Astrocyte of the spinal cord (primary cell): ENCODE results near the gene ITGB3BP.

Experiments
- DNase-seq: peaks from one replicate; pipeline ENCODE4 v3.0.0; 2011; ENCODE audit warnings: low read depth, low spot score
- H3K4me3 ChIP-seq: 2 replicates; pipeline ENCODE4 v1.5.1; 2011; ENCODE audit warnings: low read depth, mild to moderate bottlenecking, low read length, moderate library complexity
- in situ Hi-C: cut with HindIII; loops from 2 replicates; pipeline ENCODE4 v1.10.0; 2017; ENCODE audit warnings: low sequenced_read_pairs
- TF ChIP-seq, protein P1 (sequence below): IDR thresholded peaks from 2 replicates; pipeline ENCODE4 v1.5.1; 2012; ENCODE audit warnings: low read depth, mild to moderate bottlenecking, low read length, inconsistent platforms

ITGB3BP gene

DNA sequence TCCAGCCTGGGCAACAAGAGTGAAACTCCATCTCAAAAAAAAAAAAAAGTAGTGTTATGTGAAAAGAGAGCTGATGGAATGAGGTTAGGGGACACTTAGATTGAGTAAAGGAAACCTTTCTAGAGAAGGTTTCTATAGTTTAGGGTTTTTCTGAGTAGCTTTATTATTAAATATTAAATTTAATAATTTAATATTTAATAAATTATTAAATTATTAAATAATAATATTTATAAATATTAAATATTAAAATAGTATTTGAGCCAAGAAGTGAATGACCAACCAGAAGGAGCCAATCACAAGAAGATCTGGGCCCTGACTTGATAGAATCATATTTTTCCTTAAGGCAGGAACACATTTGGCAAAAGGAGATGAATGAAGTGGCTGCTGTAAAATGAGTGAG, 104.9 kb downstream of the ITGB3BP start:
- in situ Hi-C loops: no loop called here
- no peak for DNase-seq
- TF ChIP-seq, protein P1, sequence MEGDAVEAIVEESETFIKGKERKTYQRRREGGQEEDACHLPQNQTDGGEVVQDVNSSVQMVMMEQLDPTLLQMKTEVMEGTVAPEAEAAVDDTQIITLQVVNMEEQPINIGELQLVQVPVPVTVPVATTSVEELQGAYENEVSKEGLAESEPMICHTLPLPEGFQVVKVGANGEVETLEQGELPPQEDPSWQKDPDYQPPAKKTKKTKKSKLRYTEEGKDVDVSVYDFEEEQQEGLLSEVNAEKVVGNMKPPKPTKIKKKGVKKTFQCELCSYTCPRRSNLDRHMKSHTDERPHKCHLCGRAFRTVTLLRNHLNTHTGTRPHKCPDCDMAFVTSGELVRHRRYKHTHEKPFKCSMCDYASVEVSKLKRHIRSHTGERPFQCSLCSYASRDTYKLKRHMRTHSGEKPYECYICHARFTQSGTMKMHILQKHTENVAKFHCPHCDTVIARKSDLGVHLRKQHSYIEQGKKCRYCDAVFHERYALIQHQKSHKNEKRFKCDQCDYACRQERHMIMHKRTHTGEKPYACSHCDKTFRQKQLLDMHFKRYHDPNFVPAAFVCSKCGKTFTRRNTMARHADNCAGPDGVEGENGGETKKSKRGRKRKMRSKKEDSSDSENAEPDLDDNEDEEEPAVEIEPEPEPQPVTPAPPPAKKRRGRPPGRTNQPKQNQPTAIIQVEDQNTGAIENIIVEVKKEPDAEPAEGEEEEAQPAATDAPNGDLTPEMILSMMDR: no peak
- no peak overlapping the region for H3K4me3 ChIP-seq

DNA sequence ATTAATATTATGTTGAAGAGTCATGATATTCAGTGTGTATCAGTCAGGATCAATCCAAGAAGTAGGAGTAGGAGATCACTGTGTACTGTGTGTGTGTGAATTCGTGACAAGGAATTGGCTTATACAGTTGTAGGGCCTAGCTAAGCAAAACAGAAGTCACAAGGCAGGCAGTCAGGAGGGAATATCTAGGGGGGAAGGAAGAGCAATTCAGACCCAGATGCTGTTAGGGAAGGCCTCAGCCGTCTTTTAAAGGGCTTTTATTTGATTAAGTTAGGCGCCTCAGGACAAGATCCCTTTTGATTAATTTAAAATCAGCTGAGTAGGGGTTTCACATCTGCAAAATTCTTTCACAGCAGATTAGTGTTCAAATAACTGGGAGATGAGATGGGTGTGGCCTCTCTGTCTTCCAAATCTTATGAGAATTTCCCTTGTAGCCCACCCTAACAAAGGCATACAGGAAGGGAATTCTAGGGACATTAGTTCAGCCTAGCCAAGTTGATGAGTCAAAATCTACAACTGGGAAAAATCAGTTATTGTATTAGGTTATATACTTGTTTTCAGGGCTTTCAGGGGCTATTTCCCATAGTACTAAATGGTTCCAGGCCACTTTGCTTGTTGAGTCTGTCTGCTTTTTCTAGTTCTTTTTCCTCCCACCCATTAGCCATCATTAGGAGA, 108.2 kb downstream of the ITGB3BP start:
- no peak for DNase-seq
- TF ChIP-seq, protein P1: no peak
- H3K4me3 ChIP-seq: no peak overlapping the region
- in situ Hi-C loops: no loop called here

DNA sequence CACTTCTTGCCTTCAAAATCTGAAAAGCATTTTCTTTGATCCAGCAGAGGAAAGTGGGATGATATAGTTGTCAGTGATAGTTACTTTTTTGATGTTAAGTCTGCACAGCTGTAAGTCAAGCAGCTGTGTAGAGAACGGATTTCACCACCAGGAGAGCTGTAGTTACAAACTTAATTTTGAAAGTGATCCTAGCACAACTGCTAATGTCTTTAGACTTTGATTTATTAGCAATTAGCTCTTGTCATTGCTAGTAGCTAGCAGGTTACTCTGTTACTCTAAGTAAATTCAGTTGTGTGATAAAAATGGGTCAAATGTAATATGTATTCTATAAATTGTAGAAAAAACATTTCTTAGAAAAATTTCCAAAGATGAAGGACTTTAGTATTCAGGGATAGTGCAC, 109.6 kb downstream of the ITGB3BP start:
- in situ Hi-C loops: no loop called here
- H3K4me3 ChIP-seq: no peak overlapping the region
- TF ChIP-seq, protein P1: no peak
- DNase-seq: no peak

DNA sequence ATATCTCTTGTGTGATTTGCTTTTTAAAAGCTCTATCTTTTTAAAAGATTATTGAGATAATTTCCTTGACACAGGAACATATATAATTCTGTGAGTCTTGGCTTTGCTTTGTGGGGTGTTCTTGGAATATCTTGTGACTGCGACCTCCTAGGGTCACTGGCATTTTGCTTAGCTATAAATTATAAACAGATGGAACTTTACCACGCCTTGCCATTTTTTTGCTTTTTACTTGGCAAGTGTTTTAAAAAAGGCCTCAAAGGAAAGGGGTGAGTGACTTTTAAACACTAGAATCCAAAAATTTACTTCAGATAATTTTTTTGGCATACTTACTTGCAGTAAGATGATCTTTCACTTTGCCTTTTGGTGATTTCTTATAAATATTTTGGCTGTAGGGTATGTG, 112.0 kb downstream of the ITGB3BP start:
- no peak overlapping the region for H3K4me3 ChIP-seq
- no peak for DNase-seq
- TF ChIP-seq, protein P1: no peak
- in situ Hi-C loops: no loop called here

DNA sequence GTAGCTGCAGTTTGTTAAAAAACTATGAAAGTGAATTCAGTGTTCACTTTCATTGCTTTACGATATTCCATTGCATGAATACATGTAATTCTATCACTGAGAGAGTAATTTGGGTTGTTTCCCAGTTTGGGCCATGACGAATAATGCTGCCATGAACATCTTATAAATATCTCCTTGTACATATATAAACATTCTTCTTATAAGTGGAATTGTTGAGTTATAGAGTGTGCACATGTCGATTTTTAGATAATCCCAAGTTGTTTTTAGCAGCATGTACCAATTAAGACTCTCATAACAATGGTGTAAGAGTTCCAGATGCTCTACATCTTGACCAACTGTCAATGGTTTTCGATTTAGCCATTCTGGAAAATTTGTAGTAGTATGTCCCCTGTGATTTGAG, 114.7 kb downstream of the ITGB3BP start:
- TF ChIP-seq, protein P1: no peak
- in situ Hi-C loops: no loop called here
- DNase-seq: no peak
- H3K4me3 ChIP-seq: no peak overlapping the region

DNA sequence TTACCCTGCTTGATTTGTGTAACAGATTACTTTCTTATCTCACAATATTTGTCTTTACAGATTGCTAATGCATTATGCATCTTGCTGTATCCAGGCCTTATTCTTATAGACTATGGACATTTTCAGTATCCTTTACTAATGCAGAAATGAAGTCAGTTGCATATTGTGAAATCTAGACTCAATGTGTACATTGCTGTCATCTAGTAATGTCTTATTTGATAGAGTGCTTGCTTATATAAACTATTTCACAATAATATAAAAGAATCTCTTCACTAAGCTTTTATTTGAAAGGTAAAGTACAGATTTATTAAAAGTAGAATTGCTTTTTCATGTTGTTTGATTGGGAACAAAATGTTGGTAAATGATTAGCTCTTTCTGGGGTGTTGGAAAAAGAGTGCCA, 116.0 kb downstream of the ITGB3BP start:
- no peak overlapping the region for H3K4me3 ChIP-seq
- in situ Hi-C loops: no loop called here
- TF ChIP-seq, protein P1: no peak
- no peak for DNase-seq
